Tibial nerve (tissue), 4 donors: ENCODE data around the gene PTH1R. TPM values are rescaled to one million over a fixed set of nuclear protein-coding genes. Genes with fewer than 3 reads are reported as not detected.
A peak's percentile ranks its signal among the peaks of the same experiment; 100 is the strongest.

Source experiments
- DNase-seq, 2 donors: peaks; one replicate each; pipeline ENCODE4 v3.0.0-alpha.2; 2019; ENCODE audit warnings: low spot score in 2 of 2
- H3K27ac ChIP-seq, 4 donors: fragments of 200-600 bp; sonication (generic) in 3 of 4; one replicate each; pipeline ENCODE4 v1.5.1; 2017 to 2019; ENCODE audit warnings: mild to moderate bottlenecking in 1 of 4
- H3K27me3 ChIP-seq, 2 donors: fragments of 200-600 bp; sonication (generic) in 1 of 2; one replicate each; pipeline versions ENCODE4 v1.5.1 to v1.6.0; 2017 to 2019
- H3K36me3 ChIP-seq, 3 donors: fragments of 200-600 bp; sonication (generic); one replicate each; pipeline ENCODE4 v1.5.1; 2018 to 2019
- H3K4me1 ChIP-seq, 4 donors: fragments of 200-600 bp; sonication (generic) in 3 of 4; one replicate each; pipeline ENCODE4 v1.5.1; 2017 to 2019
- H3K4me3 ChIP-seq, 4 donors: fragments of 200-600 bp; sonication (generic) in 3 of 4; one replicate each; pipeline ENCODE4 v1.5.1; 2017 to 2019; ENCODE audit warnings: mild to moderate bottlenecking in 1 of 4, moderate library complexity in 1 of 4
- H3K9me3 ChIP-seq, 4 donors: fragments of 200-600 bp; sonication (generic) in 3 of 4; one replicate each; pipeline ENCODE4 v1.5.1; 2017 to 2019
- CTCF ChIP-seq, 5 experiments: fragments of 200-600 bp in 3 of 5; fragments of 450-650 bp in 2 of 5; sonication (generic) in 3 of 5; IDR thresholded peaks; one replicate each; pipeline ENCODE4 v1.5.1; 2016 to 2019; ENCODE audit warnings: antibody characterized with exemption in 5 of 5, mild to moderate bottlenecking in 3 of 5, moderate library complexity in 2 of 5
- EP300 ChIP-seq, 2 donors: sonication (generic); formaldehyde crosslinking; IDR thresholded peaks; one replicate each; pipeline ENCODE4 v1.6.1; 2017; ENCODE audit warnings: antibody characterized with exemption in 2 of 2, mild to moderate bottlenecking in 1 of 2
- POLR2A ChIP-seq, 2 donors: fragments of 450-650 bp; IDR thresholded peaks; one replicate each; pipeline ENCODE4 v1.6.1; 2017; ENCODE audit warnings: antibody characterized with exemption in 2 of 2, mild to moderate bottlenecking in 2 of 2, moderate library complexity in 2 of 2
- WGBS, 2 donors: methylation state at CpG; one replicate each; pipeline ENCODE4 v1.1.5; 2018; 5-methylcytosine and 5-hydroxymethylcytosine counted together
- total RNA-seq, 4 donors: library from RNA; depleted of rRNA; stranded (reverse); fragments of >200 nt; gene quantifications; one replicate each; pipeline ENCODE4 v1.1.0, GENCODE V29; 2016

PTH1R gene
- total RNA-seq, 4 donors from 2014 or later, result 8.1 to 14.3 (median 13.6) TPM

GRCh38 chr3:46925585-46925934 lies 48.0 kb downstream of the PTH1R start:
- no peak for DNase-seq
- H3K9me3 ChIP-seq, result no peaks in the 10 kb centered on the region
- peaks cover 0 to 62% (median 17%) of the 10 kb centered on the region in 3 donors for H3K36me3 ChIP-seq
- WGBS, 2 donors, result 66 to 72% methylated on average over 5 of the region's 5 CpGs
- TF ChIP-seq CTCF (IDR thresholded peaks at IDR 0.05) (no peak), EP300 (IDR thresholded peaks at IDR 0.05) (no peak), POLR2A (IDR thresholded peaks at IDR 0.05) (no peak)
- no peak overlapping the region for H3K4me3 ChIP-seq
- no peaks in the 10 kb centered on the region for H3K27me3 ChIP-seq
- H3K27ac ChIP-seq, result peak overlapping the region in 3 of 4 donors; percentile 12 to 74 (median 36)
- H3K4me1 ChIP-seq, result peaks cover 0 to 65% (median 50%) of the 10 kb centered on the region in 4 donors

GRCh38 chr3:46926039-46926438 lies 48.5 kb downstream of the PTH1R start:
- no peak for DNase-seq
- H3K4me3 ChIP-seq, result no peak overlapping the region
- TF ChIP-seq POLR2A (IDR thresholded peaks at IDR 0.05) (no peak), EP300 (IDR thresholded peaks at IDR 0.05) (no peak), CTCF (IDR thresholded peaks at IDR 0.05) (no peak)
- H3K36me3 ChIP-seq, result peaks cover 0 to 57% (median 17%) of the 10 kb centered on the region in 3 donors
- H3K9me3 ChIP-seq, result no peaks in the 10 kb centered on the region
- 60 to 62% methylated on average over 6 of the region's 6 CpGs for WGBS, 2 donors
- no peaks in the 10 kb centered on the region for H3K27me3 ChIP-seq
- peak overlapping the region in 3 of 4 donors; percentile 36 to 74 (median 73) for H3K27ac ChIP-seq
- H3K4me1 ChIP-seq, result peaks cover 0 to 70% (median 55%) of the 10 kb centered on the region in 4 donors

GRCh38 chr3:46926447-46926846 lies 48.9 kb downstream of the PTH1R start:
- TF ChIP-seq CTCF (IDR thresholded peaks at IDR 0.05) (no peak), POLR2A (IDR thresholded peaks at IDR 0.05) (no peak), EP300 (IDR thresholded peaks at IDR 0.05) (no peak)
- peaks cover 0 to 53% (median 17%) of the 10 kb centered on the region in 3 donors for H3K36me3 ChIP-seq
- H3K9me3 ChIP-seq, result no peaks in the 10 kb centered on the region
- peaks cover 0 to 74% (median 59%) of the 10 kb centered on the region in 4 donors for H3K4me1 ChIP-seq
- H3K27me3 ChIP-seq, result no peaks in the 10 kb centered on the region
- H3K4me3 ChIP-seq, result no peak overlapping the region
- WGBS, 2 donors, result 80 to 83% methylated on average over 6 of the region's 6 CpGs
- DNase-seq, result no peak
- H3K27ac ChIP-seq, result peak overlapping the region; percentile 13 to 74 (median 66)

GRCh38 chr3:46926871-46927717 lies 49.6 kb downstream of the PTH1R start:
- Histone ChIP-seq H3K27me3 (no peaks in the 10 kb centered on the region), H3K36me3 (peaks cover 0 to 46% (median 17%) of the 10 kb centered on the region in 3 donors), H3K27ac (peak overlapping the region; percentile 13 to 74 (median 66)), H3K9me3 (no peaks in the 10 kb centered on the region), H3K4me3 (no peak overlapping the region), H3K4me1 (peaks cover 0 to 80% (median 65%) of the 10 kb centered on the region in 4 donors)
- no peak for DNase-seq
- WGBS, 2 donors, result 68 to 86% methylated on average over 12 to 13 of the region's 15 CpGs
- TF ChIP-seq CTCF (IDR thresholded peaks at IDR 0.05), result no peak
- TF ChIP-seq POLR2A (IDR thresholded peaks at IDR 0.05), result no peak
- no peak for TF ChIP-seq EP300 (IDR thresholded peaks at IDR 0.05)

GRCh38 chr3:46927718-46928073 lies 50.2 kb downstream of the PTH1R start:
- Histone ChIP-seq H3K27ac (peak overlapping the region in 3 of 4 donors; percentile 60 to 74 (median 73)), H3K9me3 (no peaks in the 10 kb centered on the region), H3K27me3 (no peaks in the 10 kb centered on the region), H3K36me3 (peaks cover 0 to 40% (median 13%) of the 10 kb centered on the region in 3 donors), H3K4me1 (peaks cover 1 to 86% (median 71%) of the 10 kb centered on the region in 4 donors), H3K4me3 (no peak overlapping the region)
- no peak for DNase-seq
- no peak for TF ChIP-seq EP300 (IDR thresholded peaks at IDR 0.05)
- TF ChIP-seq CTCF (IDR thresholded peaks at IDR 0.05), result no peak
- TF ChIP-seq POLR2A (IDR thresholded peaks at IDR 0.05), result no peak
- WGBS, 2 donors, result 52 to 64% methylated on average over 4 to 6 of the region's 6 CpGs
